Osteoblast (primary cell): ENCODE results near the gene MLLT6. TPM values are rescaled to one million over a fixed set of nuclear protein-coding genes. Genes with fewer than 3 reads are reported as not detected.

Source experiments
- DNase-seq: peaks from one replicate; pipeline ENCODE4 v3.0.0; 2011; ENCODE audit warnings: low spot score, mixed read lengths; ENCODE audit not compliant: insufficient read length; ENCODE audit errors: missing footprints
- H2AFZ ChIP-seq: 2 replicates; pipeline ENCODE4 v1.6.0; 2011; ENCODE audit warnings: mild to moderate bottlenecking, low read length
- H3K27ac ChIP-seq: 2 replicates; pipeline ENCODE4 v1.5.1; 2011; ENCODE audit warnings: mild to moderate bottlenecking, low read depth, low read length, moderate library complexity
- H3K27me3 ChIP-seq: 2 replicates; pipeline ENCODE4 v1.6.0; 2012; ENCODE audit warnings: mild to moderate bottlenecking, control low read depth, inconsistent platforms, low read length, moderate library complexity; ENCODE audit not compliant: insufficient read depth
- H3K36me3 ChIP-seq: 2 replicates; pipeline ENCODE4 v1.5.1; 2011; ENCODE audit warnings: mild to moderate bottlenecking, low read length, control low read depth, moderate library complexity; ENCODE audit not compliant: insufficient read depth
- H3K4me1 ChIP-seq: 2 replicates; pipeline ENCODE4 v1.5.1; 2011; ENCODE audit warnings: mild to moderate bottlenecking, low read length, control low read depth, moderate library complexity; ENCODE audit not compliant: insufficient read depth
- H3K4me2 ChIP-seq: 2 replicates; pipeline ENCODE4 v1.6.0; 2011; ENCODE audit warnings: mild to moderate bottlenecking, low read length; ENCODE audit not compliant: insufficient read depth
- H3K4me3 ChIP-seq: fragments of 200-600 bp; sonication (generic); 3 replicates; pipeline ENCODE4 v1.5.1; 2012; ENCODE audit warnings: mild to moderate bottlenecking, low read length, inconsistent platforms; ENCODE audit not compliant: insufficient read depth
- H3K79me2 ChIP-seq: 2 replicates; pipeline ENCODE4 v1.6.0; 2012; ENCODE audit warnings: mild to moderate bottlenecking, low read length, control low read depth, inconsistent platforms; ENCODE audit not compliant: insufficient read depth
- H3K9me3 ChIP-seq: 2 replicates; pipeline ENCODE4 v1.5.1; 2011; ENCODE audit warnings: low read depth, low read length, control low read depth
- H4K20me1 ChIP-seq: 2 replicates; pipeline ENCODE4 v1.6.0; 2012; ENCODE audit warnings: mild to moderate bottlenecking, low read length, control low read depth; ENCODE audit not compliant: insufficient read depth
- total RNA-seq: library from RNA; depleted of rRNA; stranded (reverse); fragments of >200 nt; gene quantifications from 2 replicates; pipeline ENCODE4 v1.2.3, GENCODE V29; 2012
- TF ChIP-seq, protein P1 (sequence below): IDR thresholded peaks from 2 replicates; pipeline ENCODE4 v1.5.1; 2011; ENCODE audit warnings: mild to moderate bottlenecking, low read depth, low read length, moderate library complexity; ENCODE audit errors: extremely low read depth

The MLLT6 gene
- total RNA-seq, 1 donor = 33.3 TPM

DNA sequence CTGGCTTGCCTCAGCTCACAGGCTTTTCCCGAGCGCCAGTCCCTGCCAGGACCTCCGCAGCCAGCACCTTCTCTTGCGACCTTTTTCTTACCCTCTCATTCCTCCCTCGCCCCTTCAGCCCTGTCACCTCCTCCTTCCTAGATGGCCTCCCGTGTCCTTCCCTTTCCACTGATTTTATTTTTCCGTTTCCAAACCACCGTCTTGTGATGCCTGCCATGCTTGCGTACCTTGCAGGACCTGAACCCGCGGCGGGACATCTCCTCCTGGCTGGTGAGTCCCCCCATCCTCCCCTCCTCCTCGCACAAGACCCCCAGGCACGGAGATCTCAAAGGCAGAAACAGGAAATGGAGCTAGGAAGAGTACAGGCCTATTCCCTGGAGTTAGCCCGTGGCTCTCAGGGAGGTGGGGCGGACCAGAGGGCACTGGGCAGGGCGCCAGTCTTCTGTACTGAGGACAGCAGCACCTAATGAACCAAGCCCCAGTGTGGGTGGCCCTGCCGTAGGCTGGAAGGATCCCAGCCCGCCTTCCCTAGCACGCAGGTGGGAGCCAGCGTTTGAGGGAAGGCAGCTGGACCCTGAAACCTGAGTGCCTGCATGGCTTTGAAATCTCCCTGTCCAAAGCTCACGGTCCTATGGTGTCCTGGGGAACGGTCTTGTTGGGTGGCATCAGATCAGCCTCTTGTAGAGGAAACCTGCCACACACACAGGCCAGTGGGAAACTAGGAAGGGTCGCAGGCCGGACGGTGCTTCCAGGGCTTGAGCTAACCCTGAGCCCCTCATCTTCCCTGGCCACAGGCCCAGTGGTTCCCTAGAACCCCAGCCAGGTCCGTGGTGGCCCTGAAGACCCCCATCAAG, 25.7 kb downstream of the MLLT6 start:
- H2AFZ ChIP-seq = peak overlapping the region; percentile 72
- H3K4me3 ChIP-seq = peak overlapping the region; percentile 92
- H4K20me1 ChIP-seq = peaks cover 32% of the 10 kb centered on the region
- peaks cover 18% of the 10 kb centered on the region for H3K4me1 ChIP-seq
- peaks cover 20% of the 10 kb centered on the region for H3K36me3 ChIP-seq
- peak overlapping the region; percentile 96 for H3K4me2 ChIP-seq
- TF ChIP-seq, protein P1, sequence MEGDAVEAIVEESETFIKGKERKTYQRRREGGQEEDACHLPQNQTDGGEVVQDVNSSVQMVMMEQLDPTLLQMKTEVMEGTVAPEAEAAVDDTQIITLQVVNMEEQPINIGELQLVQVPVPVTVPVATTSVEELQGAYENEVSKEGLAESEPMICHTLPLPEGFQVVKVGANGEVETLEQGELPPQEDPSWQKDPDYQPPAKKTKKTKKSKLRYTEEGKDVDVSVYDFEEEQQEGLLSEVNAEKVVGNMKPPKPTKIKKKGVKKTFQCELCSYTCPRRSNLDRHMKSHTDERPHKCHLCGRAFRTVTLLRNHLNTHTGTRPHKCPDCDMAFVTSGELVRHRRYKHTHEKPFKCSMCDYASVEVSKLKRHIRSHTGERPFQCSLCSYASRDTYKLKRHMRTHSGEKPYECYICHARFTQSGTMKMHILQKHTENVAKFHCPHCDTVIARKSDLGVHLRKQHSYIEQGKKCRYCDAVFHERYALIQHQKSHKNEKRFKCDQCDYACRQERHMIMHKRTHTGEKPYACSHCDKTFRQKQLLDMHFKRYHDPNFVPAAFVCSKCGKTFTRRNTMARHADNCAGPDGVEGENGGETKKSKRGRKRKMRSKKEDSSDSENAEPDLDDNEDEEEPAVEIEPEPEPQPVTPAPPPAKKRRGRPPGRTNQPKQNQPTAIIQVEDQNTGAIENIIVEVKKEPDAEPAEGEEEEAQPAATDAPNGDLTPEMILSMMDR = no peak
- no peaks in the 10 kb centered on the region for H3K9me3 ChIP-seq
- peaks cover 33% of the 10 kb centered on the region for H3K79me2 ChIP-seq
- no peaks in the 10 kb centered on the region for H3K27me3 ChIP-seq
- DNase-seq = no peak
- H3K27ac ChIP-seq = peak overlapping the region; percentile 66

DNA sequence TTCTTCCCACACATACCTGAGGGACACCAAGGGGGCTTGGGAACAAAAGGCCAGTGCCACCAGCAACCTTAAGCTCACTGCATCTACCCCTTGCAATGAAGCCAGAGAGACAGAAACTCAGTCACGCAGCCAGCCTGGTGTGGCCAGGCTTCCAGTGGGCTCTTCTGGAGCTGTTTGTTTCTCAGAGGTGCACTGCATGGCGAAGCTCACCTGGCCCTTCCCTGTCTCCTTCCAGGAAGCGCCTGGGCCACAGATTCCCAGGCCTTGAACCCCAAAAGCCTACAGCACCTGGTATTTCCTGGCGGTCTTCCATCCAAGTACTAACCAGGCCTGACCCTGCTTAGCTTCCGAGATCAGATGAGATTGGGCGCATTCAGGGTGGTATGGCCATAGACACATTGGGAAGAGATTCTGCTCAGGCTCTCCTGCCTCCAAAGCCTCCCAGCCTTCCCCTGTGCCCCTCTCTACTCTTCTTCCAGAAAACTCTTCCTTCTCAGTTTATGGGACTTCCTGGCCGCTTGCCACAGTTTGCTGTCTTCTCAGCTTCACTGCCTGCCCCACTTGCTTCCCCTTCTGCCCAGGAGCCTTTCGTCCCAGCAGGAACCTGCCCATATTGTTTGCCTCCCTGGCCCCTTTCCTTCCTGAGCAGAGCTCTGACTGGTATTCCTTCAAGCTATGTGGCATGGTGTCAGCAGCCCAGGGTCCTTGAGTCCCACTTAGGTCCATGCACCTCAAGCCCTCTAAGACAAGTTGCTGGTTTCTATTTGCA, 26.6 kb downstream of the MLLT6 start:
- no peaks in the 10 kb centered on the region for H3K27me3 ChIP-seq
- no peak overlapping the region for H3K27ac ChIP-seq
- no peak overlapping the region for H3K4me3 ChIP-seq
- no peak for DNase-seq
- no peak overlapping the region for H2AFZ ChIP-seq
- H3K79me2 ChIP-seq = peaks cover 33% of the 10 kb centered on the region
- H3K4me1 ChIP-seq = peaks cover 18% of the 10 kb centered on the region
- peaks cover 26% of the 10 kb centered on the region for H3K36me3 ChIP-seq
- no peaks in the 10 kb centered on the region for H3K9me3 ChIP-seq
- TF ChIP-seq, protein P1 = no peak
- peak overlapping the region; percentile 96 for H3K4me2 ChIP-seq
- peaks cover 36% of the 10 kb centered on the region for H4K20me1 ChIP-seq

- Histone ChIP-seq H3K36me3 (peaks cover 34% of the 10 kb centered on the region), H3K79me2 (peaks cover 33% of the 10 kb centered on the region), H2AFZ (no peak overlapping the region), H3K9me3 (no peaks in the 10 kb centered on the region), H3K4me3 (no peak overlapping the region), H3K27ac (no peak overlapping the region), H3K4me1 (peaks cover 18% of the 10 kb centered on the region), H4K20me1 (peaks cover 36% of the 10 kb centered on the region), H3K4me2 (no peak overlapping the region), H3K27me3 (no peaks in the 10 kb centered on the region)
- TF ChIP-seq, protein P1 = no peak
- DNase-seq = no peak
These were observed 27.6 kb downstream of the MLLT6 start for GRCh38 chr17:38732376-38733281.
